ENCODE results near the gene VAT1L.
A peak's percentile ranks its signal among the peaks of the same experiment; 100 is the strongest.

Gene VAT1L

GRCh38 chr16:77838597-77839255 lies 50.4 kb downstream of the VAT1L start:
- no peak for DNase-seq (ENCODE audit: low read depth in 2 of 2)
- TF ChIP-seq CTCF (IDR thresholded peaks at IDR 0.05; ENCODE audit: low read depth, low read length) = no peak

GRCh38 chr16:77840093-77840492 lies 51.7 kb downstream of the VAT1L start:
- H3K4me3 ChIP-seq (replicated peaks in 1 of 2; ENCODE audit: low read depth in 2 of 2, low read length in 2 of 2) = no peak overlapping the region
- no peak for TF ChIP-seq CTCF (IDR thresholded peaks at IDR 0.05; ENCODE audit: low read depth, low read length)
- no peak for DNase-seq (ENCODE audit: low read depth in 2 of 2)

More at GRCh38 chr16:77838597-77839255, 50.4 kb downstream of the VAT1L start:
- no peak overlapping the region for H3K4me3 ChIP-seq (replicated peaks in 1 of 2; ENCODE audit: low read depth in 2 of 2, low read length in 2 of 2)

- H3K4me3 ChIP-seq (replicated peaks in 1 of 2; ENCODE audit: low read depth in 2 of 2, low read length in 2 of 2) = no peak overlapping the region
- peak in 1 of 2 donors; percentile 27 for DNase-seq (ENCODE audit: low read depth in 2 of 2)
- TF ChIP-seq CTCF (IDR thresholded peaks at IDR 0.05; ENCODE audit: low read depth, low read length) = no peak
These were observed 52.5 kb downstream of the VAT1L start for GRCh38 chr16:77840673-77841501.

GRCh38 chr16:77841502-77841763 lies 53.1 kb downstream of the VAT1L start:
- no peak for TF ChIP-seq CTCF (IDR thresholded peaks at IDR 0.05; ENCODE audit: low read depth, low read length)
- no peak overlapping the region for H3K4me3 ChIP-seq (replicated peaks in 1 of 2; ENCODE audit: low read depth in 2 of 2, low read length in 2 of 2)
- no peak for DNase-seq (ENCODE audit: low read depth in 2 of 2)

- DNase-seq (ENCODE audit: low read depth in 2 of 2) = no peak
- no peak for TF ChIP-seq CTCF (IDR thresholded peaks at IDR 0.05; ENCODE audit: low read depth, low read length)
- H3K4me3 ChIP-seq (replicated peaks in 1 of 2; ENCODE audit: low read depth in 2 of 2, low read length in 2 of 2) = no peak overlapping the region
These were observed 54.1 kb downstream of the VAT1L start for GRCh38 chr16:77842468-77842867.

GRCh38 chr16:77843405-77843804 lies 55.0 kb downstream of the VAT1L start:
- TF ChIP-seq CTCF (IDR thresholded peaks at IDR 0.05; ENCODE audit: low read depth, low read length) = no peak
- DNase-seq (ENCODE audit: low read depth in 2 of 2) = no peak
- H3K4me3 ChIP-seq (replicated peaks in 1 of 2; ENCODE audit: low read depth in 2 of 2, low read length in 2 of 2) = no peak overlapping the region

All from cardiac fibroblast (primary cell).